GM12891 (cell line): Measurements from ENCODE around the gene HMCN1.

Experiments
- PAX5 ChIP-seq: IDR thresholded peaks from 2 replicates; pipeline ENCODE4 v1.6.1; 2011; ENCODE audit warnings: low read length, moderate library complexity, mild to moderate bottlenecking; ENCODE audit not compliant: insufficient read depth, severe bottlenecking
- POLR2A ChIP-seq: IDR thresholded peaks from 2 replicates; pipeline ENCODE4 v1.6.1; 2011; ENCODE audit warnings: low read depth, low read length, control low read depth
- POLR2AphosphoS5 ChIP-seq: IDR thresholded peaks from 2 replicates; pipeline ENCODE4 v1.6.1; 2011; ENCODE audit warnings: low read depth, low read length, control low read depth
- SPI1 ChIP-seq: IDR thresholded peaks from 2 replicates; pipeline ENCODE4 v1.6.1; 2011; ENCODE audit warnings: low read depth, low read length, control low read depth
- TAF1 ChIP-seq: IDR thresholded peaks from 2 replicates; pipeline ENCODE4 v1.6.1; 2011; ENCODE audit warnings: low read depth, low read length, control low read depth

GRCh38 chr1:185856482-185856881 is 122.3 kb downstream of the HMCN1 start:
- TF ChIP-seq TAF1 (no peak), POLR2A (no peak), POLR2AphosphoS5 (no peak), SPI1 (no peak), PAX5 (no peak)
